H9 (cell line): ENCODE measurements around the gene ZNF106. TPM values are rescaled to one million over a fixed set of nuclear protein-coding genes. Genes with fewer than 3 reads are reported as not detected.

Experiments used
- DNase-seq: peaks from one replicate; pipeline ENCODE4 v3.0.0-alpha.2; 2017
- H2AFZ ChIP-seq: one replicate; pipeline ENCODE4 v1.6.1; 2013; ENCODE audit warnings: mild to moderate bottlenecking, low read length, control low read depth, moderate library complexity
- H2AK5ac ChIP-seq: 2 replicates; pipeline ENCODE4 v1.6.1; 2013; ENCODE audit warnings: low read length, control low read depth, mixed read lengths; ENCODE audit not compliant: insufficient read length
- H2BK120ac ChIP-seq: one replicate; pipeline ENCODE4 v1.6.1; 2013; ENCODE audit warnings: low read depth, mild to moderate bottlenecking, low read length, control low read depth, inconsistent platforms; ENCODE audit not compliant: poor library complexity, severe bottlenecking
- H2BK12ac ChIP-seq: 2 replicates; pipeline ENCODE4 v1.6.1; 2013; ENCODE audit warnings: low read length, control low read depth, mixed read lengths, low read depth; ENCODE audit not compliant: insufficient read length
- H2BK15ac ChIP-seq: 2 replicates; pipeline ENCODE4 v1.6.1; 2013; ENCODE audit warnings: low read depth, low read length, control low read depth
- H2BK20ac ChIP-seq: one replicate; pipeline ENCODE4 v1.6.1; 2013; ENCODE audit warnings: low read depth, mild to moderate bottlenecking, low read length, control low read depth, inconsistent platforms; ENCODE audit not compliant: poor library complexity, severe bottlenecking
- H2BK5ac ChIP-seq: 2 replicates; pipeline ENCODE4 v1.6.1; 2013; ENCODE audit warnings: low read length, control low read depth, mixed read lengths; ENCODE audit not compliant: insufficient read length
- H3K14ac ChIP-seq: 2 replicates; pipeline ENCODE4 v1.6.1; 2013; ENCODE audit warnings: low read length, control low read depth; ENCODE audit not compliant: insufficient read depth
- H3K18ac ChIP-seq: 2 replicates; pipeline ENCODE4 v1.6.1; 2013; ENCODE audit warnings: low read depth, mild to moderate bottlenecking, mixed read lengths, low read length, control low read depth; ENCODE audit not compliant: insufficient read length
- H3K23ac ChIP-seq: 2 replicates; pipeline ENCODE4 v1.6.1; 2013; ENCODE audit warnings: low read length, control low read depth, mixed read lengths, low read depth; ENCODE audit not compliant: insufficient read length
- H3K23me2 ChIP-seq: 2 replicates; pipeline ENCODE4 v1.6.1; 2013; ENCODE audit warnings: low read depth, mild to moderate bottlenecking, mixed read lengths, low read length, control low read depth; ENCODE audit not compliant: insufficient read length, poor library complexity, severe bottlenecking
- H3K27ac ChIP-seq: 2 replicates; pipeline ENCODE4 v1.5.1; 2013; ENCODE audit warnings: low read length, control low read depth, mixed read lengths, low read depth; ENCODE audit not compliant: insufficient read length
- H3K27me3 ChIP-seq: 2 replicates; pipeline ENCODE4 v1.6.1; 2013; ENCODE audit warnings: low read length, control low read depth, inconsistent platforms; ENCODE audit not compliant: insufficient read depth
- H3K4ac ChIP-seq: 2 replicates; pipeline ENCODE4 v1.6.1; 2013; ENCODE audit warnings: low read depth, mild to moderate bottlenecking, control low read depth, inconsistent platforms, low read length, moderate library complexity
- H3K4me1 ChIP-seq: 2 replicates; pipeline ENCODE4 v1.6.1; 2013; ENCODE audit warnings: low read length, control low read depth, inconsistent platforms; ENCODE audit not compliant: insufficient read depth
- H3K4me2 ChIP-seq: 2 replicates; pipeline ENCODE4 v1.6.1; 2013; ENCODE audit warnings: low read length, control low read depth, mixed read lengths; ENCODE audit not compliant: insufficient read length, insufficient read depth
- H3K56ac ChIP-seq: 2 replicates; pipeline ENCODE4 v1.6.1; 2013; ENCODE audit warnings: low read depth, mild to moderate bottlenecking, mixed read lengths, low read length, control low read depth; ENCODE audit not compliant: insufficient read length
- H3K79me1 ChIP-seq: 2 replicates; pipeline ENCODE4 v1.6.1; 2013; ENCODE audit warnings: low read depth, mild to moderate bottlenecking, moderate library complexity, low read length, control low read depth, inconsistent platforms; ENCODE audit not compliant: insufficient read depth, poor library complexity, severe bottlenecking
- H3K79me2 ChIP-seq: 2 replicates; pipeline ENCODE4 v1.6.1; 2013; ENCODE audit warnings: low read length, control low read depth, inconsistent platforms; ENCODE audit not compliant: insufficient read depth
- H3K9ac ChIP-seq: 2 replicates; pipeline ENCODE4 v1.6.1; 2013; ENCODE audit warnings: low read length, control low read depth, mixed read lengths; ENCODE audit not compliant: insufficient read length; ENCODE audit errors: extremely low read depth
- H3K9me3 ChIP-seq: one replicate; pipeline ENCODE4 v1.6.1; 2013; ENCODE audit warnings: low read depth, low read length, inconsistent platforms; ENCODE audit not compliant: control insufficient read depth
- H3T11ph ChIP-seq: one replicate; pipeline ENCODE4 v1.6.1; 2013; ENCODE audit warnings: mild to moderate bottlenecking, low read length, control low read depth, inconsistent platforms
- H4K20me1 ChIP-seq: one replicate; pipeline ENCODE4 v1.6.1; 2013; ENCODE audit not compliant: control insufficient read depth, insufficient read length, insufficient read depth
- H4K5ac ChIP-seq: 2 replicates; pipeline ENCODE4 v1.6.1; 2013; ENCODE audit warnings: low read depth, mild to moderate bottlenecking, mixed read lengths, low read length, control low read depth; ENCODE audit not compliant: insufficient read length
- H4K8ac ChIP-seq: replicated peaks from 2 replicates; pipeline ENCODE4 v1.6.1; 2013; ENCODE audit warnings: low read length, control low read depth, mixed read lengths, low read depth; ENCODE audit not compliant: insufficient read length
- H4K91ac ChIP-seq: 2 replicates; pipeline ENCODE4 v1.6.1; 2013; ENCODE audit warnings: low read depth, mild to moderate bottlenecking, moderate library complexity, mixed read lengths, low read length, control low read depth; ENCODE audit not compliant: insufficient read length
- H3K27ac Mint-ChIP-seq, 3 experiments: 2 replicates in 2 of 3; 3 replicates in 1 of 3; pipeline ENCODE4 v1.8.0; 2020 to 2021; ENCODE audit warnings: mixed read lengths in 3 of 3, mild to moderate bottlenecking in 1 of 3, moderate library complexity in 1 of 3
- H3K27me3 Mint-ChIP-seq: 2 replicates; pipeline ENCODE4 v1.8.0; 2021; ENCODE audit warnings: low read depth, mild to moderate bottlenecking, moderate library complexity, mixed read lengths
- H3K36me3 Mint-ChIP-seq, 3 experiments: 2 replicates in 2 of 3; 3 replicates in 1 of 3; pipeline ENCODE4 v1.8.0; 2020 to 2021; ENCODE audit warnings: low read depth in 3 of 3, mixed read lengths in 3 of 3; ENCODE audit not compliant: insufficient read depth in 1 of 3
- H3K4me1 Mint-ChIP-seq, 2 experiments: 2 replicates each; pipeline ENCODE4 v1.8.0; 2020; ENCODE audit warnings: mixed read lengths in 2 of 2
- H3K4me3 Mint-ChIP-seq, 2 experiments: 2 replicates in 1 of 2; 3 replicates in 1 of 2; pipeline ENCODE4 v1.8.0; 2020 to 2021; ENCODE audit warnings: mild to moderate bottlenecking in 2 of 2, mixed read lengths in 2 of 2, moderate library complexity in 1 of 2
- H3K9me3 Mint-ChIP-seq, 2 experiments: 2 replicates in 1 of 2; 3 replicates in 1 of 2; pipeline ENCODE4 v1.8.0; 2020; ENCODE audit warnings: mild to moderate bottlenecking in 2 of 2, mixed read lengths in 2 of 2, moderate library complexity in 1 of 2
- CTCF ChIP-seq: fragments of 200-600 bp; sonication (generic); conservative IDR thresholded peaks from 3 replicates; pipeline ENCODE4 v1.8.0; 2021; ENCODE audit warnings: antibody characterized with exemption, mild to moderate bottlenecking
- WGBS: extraction: QIAGEN DNeasy Blood & Tissue Kit; methylation state at CpG from one replicate; pipeline ENCODE4 v1.1.7; 2013; ENCODE audit warnings: missing lambda C conversion rate, low lambda C conversion rate, mixed read lengths; ENCODE audit not compliant: insufficient read length; ENCODE audit errors: extremely low coverage; 5-methylcytosine and 5-hydroxymethylcytosine counted together
- total RNA-seq: library from RNA; stranded (reverse); gene quantifications from 2 replicates; pipeline ENCODE4 v1.2.1, GENCODE V29; 2021

ZNF106 gene
- total RNA-seq, 1 experiment from 2014 or later, result 55.0 TPM

GRCh38 chr15:42413920-42414319 lies 77.0 kb downstream of the ZNF106 start:
- Histone ChIP-seq H2BK120ac (no peak overlapping the region), H3K18ac (no peak overlapping the region), H3K23ac (no peak overlapping the region), H3K56ac (no peak overlapping the region), H3K27me3 (no peaks in the 10 kb centered on the region), H3K14ac (no peak overlapping the region), H3K79me2 (no peaks in the 10 kb centered on the region), H3T11ph (no peak overlapping the region), H2BK20ac (no peak overlapping the region), H4K20me1 (no peaks in the 10 kb centered on the region), H3K79me1 (no peaks in the 10 kb centered on the region), H3K9ac (no peak overlapping the region), H2AFZ (no peak overlapping the region), H3K9me3 (no peaks in the 10 kb centered on the region), H3K23me2 (no peaks in the 10 kb centered on the region), H2BK5ac (no peak overlapping the region), H3K4me1 (no peaks in the 10 kb centered on the region), H4K91ac (no peak overlapping the region), H3K4me2 (no peak overlapping the region), H2BK12ac (no peak overlapping the region), H3K27ac (no peak overlapping the region), H4K8ac (no peak overlapping the region), H3K4ac (no peak overlapping the region), H2BK15ac (no peak overlapping the region), H2AK5ac (no peak overlapping the region), H4K5ac (no peak overlapping the region)
- H3K4me3 Mint-ChIP-seq, result no peak overlapping the region
- no peaks in the 10 kb centered on the region for H3K27me3 Mint-ChIP-seq
- no peaks in the 10 kb centered on the region for H3K4me1 Mint-ChIP-seq
- WGBS, result no CpG with 5 or more reads among the region's 2 CpGs
- H3K9me3 Mint-ChIP-seq, result no peaks in the 10 kb centered on the region
- no peak for TF ChIP-seq CTCF
- H3K36me3 Mint-ChIP-seq, result peaks cover 6 to 36% (median 14%) of the 10 kb centered on the region in 3 experiments; a peak in 6 of 7 replicates
- no peak for DNase-seq
- H3K27ac Mint-ChIP-seq, result no peak overlapping the region
